ENCODE results near the gene RASD1. TPM values are rescaled to one million over a fixed set of nuclear protein-coding genes. Genes with fewer than 3 reads are reported as not detected.

RASD1 gene
- total RNA-seq, 1 donor, result 0.36 TPM

- DNase-seq (ENCODE audit: low read depth), result no peak
- no peak overlapping the region for H3K4me3 ChIP-seq (ENCODE audit: low read depth, low read length)
- no peak for TF ChIP-seq CTCF (IDR thresholded peaks at IDR 0.05; ENCODE audit: insufficient read depth, low read length)
Observed at GRCh38 chr17:17472333-17472920, 23.8 kb downstream of the RASD1 start.

GRCh38 chr17:17469996-17470395 lies 26.2 kb downstream of the RASD1 start:
- no peak overlapping the region for H3K4me3 ChIP-seq (ENCODE audit: low read depth, low read length)
- no peak for TF ChIP-seq CTCF (IDR thresholded peaks at IDR 0.05; ENCODE audit: insufficient read depth, low read length)
- no peak for DNase-seq (ENCODE audit: low read depth)

GRCh38 chr17:17469358-17469757 lies 26.8 kb downstream of the RASD1 start:
- H3K4me3 ChIP-seq (ENCODE audit: low read depth, low read length), result no peak overlapping the region
- no peak for TF ChIP-seq CTCF (IDR thresholded peaks at IDR 0.05; ENCODE audit: insufficient read depth, low read length)
- DNase-seq (ENCODE audit: low read depth), result no peak

GRCh38 chr17:17468217-17469010 lies 27.8 kb downstream of the RASD1 start:
- no peak overlapping the region for H3K4me3 ChIP-seq (ENCODE audit: low read depth, low read length)
- no peak for TF ChIP-seq CTCF (IDR thresholded peaks at IDR 0.05; ENCODE audit: insufficient read depth, low read length)
- DNase-seq (ENCODE audit: low read depth), result no peak

GRCh38 chr17:17467720-17468119 lies 28.5 kb downstream of the RASD1 start:
- DNase-seq (ENCODE audit: low read depth), result no peak
- TF ChIP-seq CTCF (IDR thresholded peaks at IDR 0.05; ENCODE audit: insufficient read depth, low read length), result no peak
- no peak overlapping the region for H3K4me3 ChIP-seq (ENCODE audit: low read depth, low read length)

- no peak overlapping the region for H3K4me3 ChIP-seq (ENCODE audit: low read depth, low read length)
- TF ChIP-seq CTCF (IDR thresholded peaks at IDR 0.05; ENCODE audit: insufficient read depth, low read length), result no peak
- DNase-seq (ENCODE audit: low read depth), result no peak
Observed at GRCh38 chr17:17467016-17467415, 29.2 kb downstream of the RASD1 start.

Measured in fibroblast of the aortic adventitia (primary cell).